Heart right ventricle (tissue), 16 donors: ENCODE data around the gene SH3D21. TPM values are rescaled to one million over a fixed set of nuclear protein-coding genes. Genes with fewer than 3 reads are reported as not detected.

ENCODE experiments used
- ATAC-seq, 8 donors: fragments of 200-7000 bp; cut with Tn5 transposase; one replicate each; pipeline ENCODE4 v1.9.1; 2020; ENCODE audit warnings: mild to moderate bottlenecking in 8 of 8, moderate library complexity in 8 of 8, moderate number of reproducible peaks in 1 of 8
- DNase-seq, 2 donors: peaks; one replicate each; pipeline ENCODE4 v3.0.0-alpha.2; 2020
- H3K27ac ChIP-seq, 10 donors: fragments of 200-600 bp; sonication (generic) in 2 of 10; one replicate each; pipeline versions ENCODE4 v1.5.0 to v1.8.0; 2020 to 2022; ENCODE audit warnings: mild to moderate bottlenecking in 3 of 10
- H3K27me3 ChIP-seq, 7 donors: fragments of 200-600 bp; one replicate each; pipeline ENCODE4 v1.8.0; 2021 to 2022; ENCODE audit warnings: mild to moderate bottlenecking in 2 of 7
- H3K36me3 ChIP-seq, 9 donors: fragments of 200-600 bp; sonication (generic) in 1 of 9; one replicate each; pipeline versions ENCODE4 v1.5.0 to v1.8.0; 2020 to 2022; ENCODE audit warnings: mild to moderate bottlenecking in 2 of 9
- H3K4me1 ChIP-seq, 9 donors: fragments of 200-600 bp; sonication (generic) in 1 of 9; one replicate each; pipeline versions ENCODE4 v1.5.0 to v1.8.0; 2020 to 2022; ENCODE audit warnings: mild to moderate bottlenecking in 4 of 9
- H3K4me3 ChIP-seq, 10 donors: fragments of 200-600 bp; sonication (generic) in 2 of 10; one replicate each; pipeline versions ENCODE4 v1.5.0 to v1.8.0; 2020 to 2022; ENCODE audit warnings: mild to moderate bottlenecking in 7 of 10, moderate library complexity in 2 of 10
- H3K9me3 ChIP-seq, 11 donors: fragments of 200-600 bp in 10 of 11; sonication (generic) in 2 of 11; one replicate each; pipeline versions ENCODE4 v1.5.0 to v1.8.0; 2013 to 2022; ENCODE audit warnings: mild to moderate bottlenecking in 2 of 11, control low read depth in 1 of 11, moderate library complexity in 1 of 11
- WGBS, 2 donors: extraction: QIAGEN DNeasy Blood & Tissue Kit; methylation state at CpG; one replicate each; pipeline ENCODE4 v1.1.7; 2013; ENCODE audit warnings: inconsistent platforms in 1 of 2; 5-methylcytosine and 5-hydroxymethylcytosine counted together
- intact Hi-C, 10 donors: fragments of 100-400 bp; cut with DNase I; formaldehyde crosslinking; loops; one replicate each; pipeline versions ENCODE4 v1.11.1 to v1.14.2; 2022
- polyA plus RNA-seq, 2 donors: library from polyadenylated mRNA; stranded (reverse); fragments of 200-250 nt; gene quantifications; one replicate each; pipeline ENCODE4 v1.2.3, GENCODE V29; 2013
- total RNA-seq, 10 donors: library from RNA; stranded (reverse); fragmentation: NEBNext Ultra II Directional in 3 of 10; extraction: Animal tissue kit (Norgen Biotek cat#: 25700) in 3 of 10; gene quantifications; one replicate each; pipeline versions ENCODE4 v1.2.1 to v1.2.4, GENCODE V29; 2021 to 2023
- TF ChIP-seq, protein P1 (sequence below), 9 donors: fragments of 200-600 bp; sonication (generic) in 2 of 9; IDR thresholded peaks; one replicate each; pipeline versions ENCODE4 v1.5.0 to v1.8.0; 2021 to 2022; ENCODE audit warnings: antibody characterized with exemption in 9 of 9, mild to moderate bottlenecking in 5 of 9, moderate library complexity in 1 of 9
- donor health status: Arrhythmogenic right ventricular cardiomyopathy.
- donor health status: ischemic (EF 13 %, LVEDD 7.1; RV severe dilation, severe dysfunction).
- donor health status: healthy with polysubstance abuse.
- donor health status: DM: no; HTN: yes; CAD: no.
- donor health status: DM: no; HTN: no; CAD: no.
- donor health status: ischemic (EF 25% LVEDD 6.9; RV normal size, moderate dysfunction).
- donor health status: ischemic (EF 25% LVEDD 5.7; RV mildly dilated, moderate dysfunction).
- donor health status: healthy.
- donor health status: DM: yes; HTN: yes; CAD: no.
- donor health status: Ischemic cardiomyopathy.
- donor health status: ischemic (EF 35%, LVEDD 5.7; RV mildly dilated, moderate dysfunction).
- donor health status: nonischemic (EF 11% LVEDD 7.7; RV severe dilation, severe dysfunction).
- donor health status: DM: yes; HTN: yes; CAD: no.
- donor health status: PGD.
- donor health status: ischemic (EF 29% LVEDD 5.4; RV normal size, mild dysfunction).
- donor health status: nonischemic (EF 23%, LVEDD 6.1; RV moderate dilation, normal function).

SH3D21 gene
- total and polyA plus RNA-seq, 12 donors = 0.58 to 4.8 (median 1.7) TPM

DNA sequence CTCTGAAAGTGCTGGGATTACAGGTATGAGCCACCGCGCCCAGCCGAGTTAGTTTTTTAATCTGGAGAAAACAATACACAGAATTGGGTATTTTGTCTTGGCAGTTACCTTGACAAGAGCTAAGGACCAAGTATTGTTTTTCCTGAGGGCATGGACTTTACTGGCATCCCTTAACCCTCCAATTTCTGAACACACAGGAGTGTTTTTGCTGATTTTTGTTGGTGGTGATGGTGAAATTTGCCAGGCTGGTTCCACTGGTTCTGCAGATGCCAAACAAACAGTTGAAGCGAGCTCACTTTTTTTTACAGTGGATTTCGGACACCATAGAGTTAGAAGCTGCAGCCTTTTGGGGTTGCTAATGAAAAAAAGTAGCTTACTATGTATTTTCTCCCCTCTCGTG lies 37.2 kb upstream of the SH3D21 start:
- TF ChIP-seq, protein P1, sequence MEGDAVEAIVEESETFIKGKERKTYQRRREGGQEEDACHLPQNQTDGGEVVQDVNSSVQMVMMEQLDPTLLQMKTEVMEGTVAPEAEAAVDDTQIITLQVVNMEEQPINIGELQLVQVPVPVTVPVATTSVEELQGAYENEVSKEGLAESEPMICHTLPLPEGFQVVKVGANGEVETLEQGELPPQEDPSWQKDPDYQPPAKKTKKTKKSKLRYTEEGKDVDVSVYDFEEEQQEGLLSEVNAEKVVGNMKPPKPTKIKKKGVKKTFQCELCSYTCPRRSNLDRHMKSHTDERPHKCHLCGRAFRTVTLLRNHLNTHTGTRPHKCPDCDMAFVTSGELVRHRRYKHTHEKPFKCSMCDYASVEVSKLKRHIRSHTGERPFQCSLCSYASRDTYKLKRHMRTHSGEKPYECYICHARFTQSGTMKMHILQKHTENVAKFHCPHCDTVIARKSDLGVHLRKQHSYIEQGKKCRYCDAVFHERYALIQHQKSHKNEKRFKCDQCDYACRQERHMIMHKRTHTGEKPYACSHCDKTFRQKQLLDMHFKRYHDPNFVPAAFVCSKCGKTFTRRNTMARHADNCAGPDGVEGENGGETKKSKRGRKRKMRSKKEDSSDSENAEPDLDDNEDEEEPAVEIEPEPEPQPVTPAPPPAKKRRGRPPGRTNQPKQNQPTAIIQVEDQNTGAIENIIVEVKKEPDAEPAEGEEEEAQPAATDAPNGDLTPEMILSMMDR (IDR thresholded peaks at IDR 0.05) = no peak
- ATAC-seq (no peak), DNase-seq (no peak)
- H3K27me3 ChIP-seq = no peaks in the 10 kb centered on the region
- 89 to 93% methylated on average over 6 of the region's 6 CpGs for WGBS, 2 donors
- peaks cover 0 to 78% (median 5%) of the 10 kb centered on the region in 9 donors for H3K36me3 ChIP-seq
- H3K9me3 ChIP-seq = no peaks in the 10 kb centered on the region
- H3K4me1 ChIP-seq = peaks cover 0 to 68% (median 37%) of the 10 kb centered on the region in 9 donors
- intact Hi-C loops = no loop called here
- H3K4me3 ChIP-seq = no peak overlapping the region
- H3K27ac ChIP-seq = peak overlapping the region in 1 of 10 donors; percentile 15

GRCh38 chr1:36269408-36269838 lies 36.7 kb upstream of the SH3D21 start:
- no peak for DNase-seq
- no peak overlapping the region for H3K4me3 ChIP-seq
- TF ChIP-seq, protein P1 (IDR thresholded peaks at IDR 0.05) = no peak
- H3K4me1 ChIP-seq = peaks cover 0 to 64% (median 33%) of the 10 kb centered on the region in 9 donors
- peak in 1 of 8 donors; percentile 52 for ATAC-seq
- no peaks in the 10 kb centered on the region for H3K27me3 ChIP-seq
- WGBS, 2 donors = 49 to 62% methylated on average over 2 of the region's 2 CpGs
- peaks cover 0 to 78% (median 4%) of the 10 kb centered on the region in 9 donors for H3K36me3 ChIP-seq
- H3K9me3 ChIP-seq = no peaks in the 10 kb centered on the region
- H3K27ac ChIP-seq = peak overlapping the region in 2 of 10 donors; percentile 15
- intact Hi-C loops = no loop called here

DNA sequence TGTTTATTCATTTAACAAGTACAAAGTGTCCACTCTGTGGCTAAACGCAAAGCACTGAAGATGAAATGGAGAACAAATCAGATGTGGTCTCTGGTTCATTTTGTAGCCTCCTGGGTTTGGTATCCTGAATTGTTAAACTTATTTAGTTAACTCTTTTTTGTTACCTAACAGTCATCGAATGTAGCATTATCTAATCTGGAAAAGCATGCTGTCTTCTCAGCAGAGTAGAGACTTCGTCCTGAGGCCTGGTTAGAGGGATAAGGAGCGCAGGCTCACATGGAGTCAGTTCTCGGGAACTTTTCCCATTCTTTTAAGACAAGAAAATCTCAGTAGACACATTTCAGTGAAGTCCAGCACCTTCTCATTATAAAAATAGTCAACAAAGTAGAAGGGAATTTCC lies 33.1 kb upstream of the SH3D21 start:
- no peak for DNase-seq
- 42 to 53% methylated on average over 5 of the region's 5 CpGs for WGBS, 2 donors
- TF ChIP-seq, protein P1 (IDR thresholded peaks at IDR 0.05) = no peak
- Histone ChIP-seq H3K4me3 (no peak overlapping the region), H3K36me3 (peaks cover 0 to 63% (median 0%) of the 10 kb centered on the region in 9 donors), H3K27ac (peak overlapping the region in 5 of 10 donors; percentile 6 to 43 (median 17)), H3K27me3 (no peaks in the 10 kb centered on the region), H3K9me3 (no peaks in the 10 kb centered on the region), H3K4me1 (peaks cover 0 to 47% (median 20%) of the 10 kb centered on the region in 9 donors)
- intact Hi-C loops = no loop called here
- no peak for ATAC-seq

DNA sequence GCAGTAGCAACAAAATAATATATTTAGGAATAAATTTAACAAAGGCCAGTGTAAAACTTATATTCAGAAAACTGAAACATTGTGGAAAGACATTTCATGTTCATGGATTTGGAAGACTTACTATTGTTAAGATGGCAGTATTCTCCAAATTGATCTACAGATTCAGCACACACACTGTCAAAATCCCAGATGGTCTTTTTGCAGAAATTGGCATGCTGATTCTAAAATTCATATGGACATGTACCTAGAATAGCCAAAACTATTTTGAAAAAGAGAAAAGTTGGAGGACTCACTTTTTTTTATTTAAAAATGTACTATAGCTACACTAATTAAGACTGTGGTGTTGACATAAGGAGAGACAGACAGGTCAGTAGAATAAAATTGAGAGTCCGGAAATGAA lies 32.0 kb upstream of the SH3D21 start:
- Histone ChIP-seq H3K4me3 (no peak overlapping the region), H3K9me3 (no peaks in the 10 kb centered on the region), H3K4me1 (peaks cover 0 to 50% (median 28%) of the 10 kb centered on the region in 9 donors), H3K27ac (no peak overlapping the region), H3K27me3 (no peaks in the 10 kb centered on the region), H3K36me3 (peaks cover 0 to 52% (median 0%) of the 10 kb centered on the region in 9 donors)
- TF ChIP-seq, protein P1 (IDR thresholded peaks at IDR 0.05) = no peak
- no peak for DNase-seq
- no peak for ATAC-seq
- intact Hi-C loops = no loop called here
- WGBS, 2 donors = 91 to 96% methylated on average over 1 of the region's 1 CpG
